K562 (cell line): ENCODE measurements around the gene MTRF1L. TPM values are rescaled to one million over a fixed set of nuclear protein-coding genes. Genes with fewer than 3 reads are reported as not detected.
A peak's percentile ranks its signal among the peaks of the same experiment; 100 is the strongest.

Source experiments
- ATF1 ChIP-seq, 2 experiments: fragments of 450-650 bp in 1 of 2; IDR thresholded peaks; 2 replicates each; pipeline ENCODE4 v1.6.1; 2016; ENCODE audit warnings: missing compliant biosample characterization in 1 of 2, missing genetic modification characterization in 1 of 2
- CBX5 ChIP-seq: IDR thresholded peaks from 2 replicates; pipeline ENCODE4 v1.6.1; 2014; ENCODE audit warnings: low read depth, borderline replicate concordance
- CTBP1 ChIP-seq: fragments of 450-650 bp; IDR thresholded peaks from 2 replicates; pipeline ENCODE4 v1.6.1; 2016; ENCODE audit warnings: borderline replicate concordance
- EP400 ChIP-seq: fragments of 450-650 bp; IDR thresholded peaks from 2 replicates; pipeline ENCODE4 v1.6.1; 2017; ENCODE audit warnings: antibody characterized with exemption, mild to moderate bottlenecking, moderate library complexity
- ILF3 ChIP-seq: fragments of 450-650 bp; IDR thresholded peaks from 2 replicates; pipeline ENCODE4 v1.6.1; 2018; ENCODE audit warnings: antibody characterized with exemption, mild to moderate bottlenecking, moderate library complexity, borderline replicate concordance
- JUN ChIP-seq, 2 experiments: sonication (generic) in 1 of 2; formaldehyde crosslinking in 1 of 2; IDR thresholded peaks; 2 replicates each; pipeline versions ENCODE4 v1.6.1 to v1.8.0; 2012 to 2022; ENCODE audit warnings: borderline replicate concordance in 2 of 2, mild to moderate bottlenecking in 2 of 2, improper control_type of control experiment in 1 of 2, low read depth in 1 of 2, low read length in 1 of 2, missing genetic modification reagents in 1 of 2
- NR2C2 ChIP-seq, 2 experiments: fragments of 200-800 bp in 1 of 2; sonication (Bioruptor generic) in 1 of 2; sonication (generic) in 1 of 2; formaldehyde crosslinking in 1 of 2; IDR thresholded peaks; 2 replicates each; pipeline versions ENCODE4 v1.6.1 to v1.8.0; 2016 to 2022; ENCODE audit warnings: mild to moderate bottlenecking in 1 of 2, missing compliant biosample characterization in 1 of 2, missing genetic modification characterization in 1 of 2, missing genetic modification reagents in 1 of 2
- RCOR1 ChIP-seq, 2 experiments: IDR thresholded peaks; 2 replicates each; pipeline ENCODE4 v1.6.1; 2012; ENCODE audit warnings: low read depth in 2 of 2, low read length in 2 of 2, borderline replicate concordance in 1 of 2, improper control_type of control experiment in 1 of 2
- SPI1 ChIP-seq: IDR thresholded peaks from 2 replicates; pipeline ENCODE4 v1.6.1; 2011; ENCODE audit warnings: low read depth, low read length, control low read depth, borderline replicate concordance
- polyA plus RNA-seq, 8 experiments: library from polyadenylated mRNA; depleted of rRNA in 4 of 8; stranded (reverse) in 5 of 8; unstranded in 3 of 8; fragments of >200 nt; fragmentation: Nextera tagmentation in 2 of 8; fragmentation: Illumina TruSeq in 1 of 8; extraction: Ambion mirVana in 2 of 8; extraction: Trizol in 1 of 8; gene quantifications; 2 replicates each; pipeline versions ENCODE4 v1.2.1 to v1.2.3, GENCODE V29; 2011 to 2014; ENCODE audit warnings: inconsistent platforms in 1 of 8, missing spikeins in 1 of 8
- total RNA-seq, 7 experiments: library from RNA; depleted of rRNA in 6 of 7; stranded (reverse); fragments of >200 nt in 6 of 7; fragmentation: Illumina TruSeq in 2 of 7; extraction: Trizol in 2 of 7; gene quantifications; 2 replicates each; pipeline versions ENCODE4 v1.2.1 to v1.2.3, GENCODE V29; 2011 to 2021; ENCODE audit warnings: low replicate concordance in 1 of 7
- TF ChIP-seq, protein P1 (sequence below): fragments of 200-800 bp; sonication (Bioruptor generic); IDR thresholded peaks from 2 replicates; pipeline ENCODE4 v1.6.1; 2016; ENCODE audit warnings: missing genetic modification characterization, missing compliant biosample characterization
- TF ChIP-seq, protein P2 (sequence below): fragments of 200-800 bp; sonication (Bioruptor generic); IDR thresholded peaks from 2 replicates; pipeline ENCODE4 v1.6.1; 2017; ENCODE audit warnings: missing genetic modification characterization, missing compliant biosample characterization
- TF ChIP-seq, protein P3 (sequence below), 2 experiments: fragments of 450-650 bp; IDR thresholded peaks; 2 replicates each; pipeline ENCODE4 v1.6.1; 2018; ENCODE audit warnings: mild to moderate bottlenecking in 2 of 2, low read depth in 1 of 2; ENCODE audit not compliant: partially characterized antibody in 2 of 2

The MTRF1L gene
- total and polyA plus RNA-seq, 9 of the 15 experiments (the other 6 are each of a cell fraction or from before 2014, with no cell fraction given), result 10.7 to 34.0 (median 30.2) TPM

GRCh38 chr6:152983637-152984512, 18.6 kb downstream of the MTRF1L start (continued):
- TF ChIP-seq, protein P1, sequence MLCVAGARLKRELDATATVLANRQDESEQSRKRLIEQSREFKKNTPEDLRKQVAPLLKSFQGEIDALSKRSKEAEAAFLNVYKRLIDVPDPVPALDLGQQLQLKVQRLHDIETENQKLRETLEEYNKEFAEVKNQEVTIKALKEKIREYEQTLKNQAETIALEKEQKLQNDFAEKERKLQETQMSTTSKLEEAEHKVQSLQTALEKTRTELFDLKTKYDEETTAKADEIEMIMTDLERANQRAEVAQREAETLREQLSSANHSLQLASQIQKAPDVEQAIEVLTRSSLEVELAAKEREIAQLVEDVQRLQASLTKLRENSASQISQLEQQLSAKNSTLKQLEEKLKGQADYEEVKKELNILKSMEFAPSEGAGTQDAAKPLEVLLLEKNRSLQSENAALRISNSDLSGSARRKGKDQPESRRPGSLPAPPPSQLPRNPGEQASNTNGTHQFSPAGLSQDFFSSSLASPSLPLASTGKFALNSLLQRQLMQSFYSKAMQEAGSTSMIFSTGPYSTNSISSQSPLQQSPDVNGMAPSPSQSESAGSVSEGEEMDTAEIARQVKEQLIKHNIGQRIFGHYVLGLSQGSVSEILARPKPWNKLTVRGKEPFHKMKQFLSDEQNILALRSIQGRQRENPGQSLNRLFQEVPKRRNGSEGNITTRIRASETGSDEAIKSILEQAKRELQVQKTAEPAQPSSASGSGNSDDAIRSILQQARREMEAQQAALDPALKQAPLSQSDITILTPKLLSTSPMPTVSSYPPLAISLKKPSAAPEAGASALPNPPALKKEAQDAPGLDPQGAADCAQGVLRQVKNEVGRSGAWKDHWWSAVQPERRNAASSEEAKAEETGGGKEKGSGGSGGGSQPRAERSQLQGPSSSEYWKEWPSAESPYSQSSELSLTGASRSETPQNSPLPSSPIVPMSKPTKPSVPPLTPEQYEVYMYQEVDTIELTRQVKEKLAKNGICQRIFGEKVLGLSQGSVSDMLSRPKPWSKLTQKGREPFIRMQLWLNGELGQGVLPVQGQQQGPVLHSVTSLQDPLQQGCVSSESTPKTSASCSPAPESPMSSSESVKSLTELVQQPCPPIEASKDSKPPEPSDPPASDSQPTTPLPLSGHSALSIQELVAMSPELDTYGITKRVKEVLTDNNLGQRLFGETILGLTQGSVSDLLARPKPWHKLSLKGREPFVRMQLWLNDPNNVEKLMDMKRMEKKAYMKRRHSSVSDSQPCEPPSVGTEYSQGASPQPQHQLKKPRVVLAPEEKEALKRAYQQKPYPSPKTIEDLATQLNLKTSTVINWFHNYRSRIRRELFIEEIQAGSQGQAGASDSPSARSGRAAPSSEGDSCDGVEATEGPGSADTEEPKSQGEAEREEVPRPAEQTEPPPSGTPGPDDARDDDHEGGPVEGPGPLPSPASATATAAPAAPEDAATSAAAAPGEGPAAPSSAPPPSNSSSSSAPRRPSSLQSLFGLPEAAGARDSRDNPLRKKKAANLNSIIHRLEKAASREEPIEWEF, result no peak
- TF ChIP-seq NR2C2 (CRISPR knock-in tag; IDR thresholded peaks at IDR 0.05) (no peak), NR2C2 (tag; IDR thresholded peaks at IDR 0.05) (peak; percentile 59; the same call in 1 of the 2 replicates), CBX5 (no peak), CTBP1 (peak; percentile 42; the same call in 1 of the 2 replicates), SPI1 (no peak), RCOR1 (IDR thresholded peaks at IDR 0.05; ENCODE audit: borderline replicate concordance in 1 of 2, low read depth in 2 of 2, low read length in 2 of 2) (peak in 1 of 2 experiments; percentile 60; a peak in 1 of 4 replicates), ATF1 (CRISPR knock-in tag; IDR thresholded peaks at IDR 0.05) (no peak), ATF1 (tag; IDR thresholded peaks at IDR 0.05) (peak; percentile 41), ILF3 (no peak; the same call in 1 of the 2 replicates), JUN (IDR thresholded peaks at IDR 0.05; ENCODE audit: borderline replicate concordance, low read depth, low read length) (peak; percentile 60; the same call in 1 of the 2 replicates), JUN (CRISPR knock-in tag; IDR thresholded peaks at IDR 0.05; ENCODE audit: borderline replicate concordance) (no peak; the same call in 1 of the 2 replicates), EP400 (no peak; the same call in 1 of the 2 replicates)
- TF ChIP-seq, protein P2, sequence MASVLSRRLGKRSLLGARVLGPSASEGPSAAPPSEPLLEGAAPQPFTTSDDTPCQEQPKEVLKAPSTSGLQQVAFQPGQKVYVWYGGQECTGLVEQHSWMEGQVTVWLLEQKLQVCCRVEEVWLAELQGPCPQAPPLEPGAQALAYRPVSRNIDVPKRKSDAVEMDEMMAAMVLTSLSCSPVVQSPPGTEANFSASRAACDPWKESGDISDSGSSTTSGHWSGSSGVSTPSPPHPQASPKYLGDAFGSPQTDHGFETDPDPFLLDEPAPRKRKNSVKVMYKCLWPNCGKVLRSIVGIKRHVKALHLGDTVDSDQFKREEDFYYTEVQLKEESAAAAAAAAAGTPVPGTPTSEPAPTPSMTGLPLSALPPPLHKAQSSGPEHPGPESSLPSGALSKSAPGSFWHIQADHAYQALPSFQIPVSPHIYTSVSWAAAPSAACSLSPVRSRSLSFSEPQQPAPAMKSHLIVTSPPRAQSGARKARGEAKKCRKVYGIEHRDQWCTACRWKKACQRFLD (CRISPR knock-in tag), result peak; percentile 5; the same call in 1 of the 2 replicates
- TF ChIP-seq, protein P3, sequence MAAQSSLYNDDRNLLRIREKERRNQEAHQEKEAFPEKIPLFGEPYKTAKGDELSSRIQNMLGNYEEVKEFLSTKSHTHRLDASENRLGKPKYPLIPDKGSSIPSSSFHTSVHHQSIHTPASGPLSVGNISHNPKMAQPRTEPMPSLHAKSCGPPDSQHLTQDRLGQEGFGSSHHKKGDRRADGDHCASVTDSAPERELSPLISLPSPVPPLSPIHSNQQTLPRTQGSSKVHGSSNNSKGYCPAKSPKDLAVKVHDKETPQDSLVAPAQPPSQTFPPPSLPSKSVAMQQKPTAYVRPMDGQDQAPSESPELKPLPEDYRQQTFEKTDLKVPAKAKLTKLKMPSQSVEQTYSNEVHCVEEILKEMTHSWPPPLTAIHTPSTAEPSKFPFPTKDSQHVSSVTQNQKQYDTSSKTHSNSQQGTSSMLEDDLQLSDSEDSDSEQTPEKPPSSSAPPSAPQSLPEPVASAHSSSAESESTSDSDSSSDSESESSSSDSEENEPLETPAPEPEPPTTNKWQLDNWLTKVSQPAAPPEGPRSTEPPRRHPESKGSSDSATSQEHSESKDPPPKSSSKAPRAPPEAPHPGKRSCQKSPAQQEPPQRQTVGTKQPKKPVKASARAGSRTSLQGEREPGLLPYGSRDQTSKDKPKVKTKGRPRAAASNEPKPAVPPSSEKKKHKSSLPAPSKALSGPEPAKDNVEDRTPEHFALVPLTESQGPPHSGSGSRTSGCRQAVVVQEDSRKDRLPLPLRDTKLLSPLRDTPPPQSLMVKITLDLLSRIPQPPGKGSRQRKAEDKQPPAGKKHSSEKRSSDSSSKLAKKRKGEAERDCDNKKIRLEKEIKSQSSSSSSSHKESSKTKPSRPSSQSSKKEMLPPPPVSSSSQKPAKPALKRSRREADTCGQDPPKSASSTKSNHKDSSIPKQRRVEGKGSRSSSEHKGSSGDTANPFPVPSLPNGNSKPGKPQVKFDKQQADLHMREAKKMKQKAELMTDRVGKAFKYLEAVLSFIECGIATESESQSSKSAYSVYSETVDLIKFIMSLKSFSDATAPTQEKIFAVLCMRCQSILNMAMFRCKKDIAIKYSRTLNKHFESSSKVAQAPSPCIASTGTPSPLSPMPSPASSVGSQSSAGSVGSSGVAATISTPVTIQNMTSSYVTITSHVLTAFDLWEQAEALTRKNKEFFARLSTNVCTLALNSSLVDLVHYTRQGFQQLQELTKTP (IDR thresholded peaks at IDR 0.05; ENCODE audit: low read depth in 1 of 2, partially characterized antibody in 2 of 2), result peak in 1 of 2 experiments; percentile 70
